ENCODE results near the gene GABPB1. TPM values are rescaled to one million over a fixed set of nuclear protein-coding genes. Genes with fewer than 3 reads are reported as not detected.

The GABPB1 gene
- total RNA-seq, 1 experiment from 2014 or later, result 32.5 TPM

GRCh38 chr15:50345298-50345697 is 9.7 kb downstream of the GABPB1 start:
- no peak for DNase-seq (ENCODE audit: low read depth)

DNA sequence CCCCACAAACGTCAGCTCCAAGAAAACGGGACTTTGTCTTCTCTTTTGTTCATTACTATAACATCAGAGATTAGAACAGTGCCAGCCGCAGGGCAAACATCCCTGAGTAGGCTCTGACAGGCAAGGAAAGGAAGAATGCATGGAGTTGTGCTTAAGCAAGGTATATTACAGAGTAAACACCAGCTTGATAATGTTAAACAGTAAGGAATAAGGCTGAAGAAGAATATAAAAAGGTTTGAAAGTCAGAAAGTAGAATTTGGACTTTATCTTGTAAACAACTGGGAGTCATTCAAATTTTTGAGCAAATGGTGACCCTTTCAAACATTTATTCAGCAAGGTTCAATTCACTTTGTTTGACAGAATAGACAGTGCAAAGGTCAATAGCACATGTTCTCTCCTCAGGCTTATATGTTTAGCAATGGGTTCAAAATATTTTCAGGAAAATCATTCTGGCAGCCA is 11.0 kb downstream of the GABPB1 start:
- DNase-seq (ENCODE audit: low read depth), result no peak

- DNase-seq (ENCODE audit: low read depth), result no peak
These were observed 13.3 kb downstream of the GABPB1 start for GRCh38 chr15:50341616-50342136.

- DNase-seq (ENCODE audit: low read depth), result no peak
These were observed 14.6 kb downstream of the GABPB1 start for GRCh38 chr15:50340416-50340815.

- no peak for DNase-seq (ENCODE audit: low read depth)
These were observed 15.3 kb downstream of the GABPB1 start for GRCh38 chr15:50339717-50340116.

DNA sequence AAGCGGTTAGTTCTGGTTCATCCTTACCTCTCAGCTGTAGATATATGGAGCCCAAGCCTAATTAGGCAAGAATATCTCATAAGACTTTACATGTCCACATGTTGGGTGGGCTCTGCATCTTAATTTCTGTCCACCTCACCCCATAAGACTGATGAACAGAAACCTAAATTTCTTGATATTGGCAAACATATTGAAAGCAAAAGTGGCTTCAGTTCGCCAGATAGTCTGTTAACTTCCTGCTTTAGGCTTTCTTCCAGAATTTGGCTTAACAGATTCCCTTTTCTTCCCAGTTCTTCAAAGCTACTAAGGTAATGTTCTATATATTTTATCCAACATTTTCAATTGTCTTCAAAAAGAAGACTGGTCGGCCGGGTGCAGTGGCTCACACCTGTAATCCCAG is 19.7 kb downstream of the GABPB1 start:
- no peak for DNase-seq (ENCODE audit: low read depth)

DNA sequence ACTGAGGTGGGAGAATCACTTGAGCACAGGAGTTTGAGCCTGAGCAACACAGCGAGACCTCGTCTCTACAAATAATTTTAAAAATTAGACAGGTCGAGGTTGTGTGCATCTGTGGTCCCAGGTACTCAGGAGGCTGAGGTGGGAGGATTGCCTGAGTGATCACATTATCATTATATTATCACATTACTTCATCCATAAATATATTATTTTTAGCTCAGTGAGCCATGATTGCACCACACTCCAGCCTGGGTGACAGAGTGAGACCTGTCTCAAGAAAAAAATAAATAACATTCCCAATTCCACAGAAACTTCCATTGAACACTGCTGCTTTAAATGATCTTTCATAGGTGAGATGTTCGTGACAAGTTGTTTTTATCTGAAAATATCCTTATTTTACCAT is 21.8 kb downstream of the GABPB1 start:
- DNase-seq (ENCODE audit: low read depth), result no peak

- DNase-seq (ENCODE audit: low read depth), result peak; percentile 26
These were observed 24.1 kb downstream of the GABPB1 start for GRCh38 chr15:50330921-50331320.

- DNase-seq (ENCODE audit: low read depth), result no peak
These were observed 26.9 kb downstream of the GABPB1 start for GRCh38 chr15:50328116-50328515.

- no peak for DNase-seq (ENCODE audit: low read depth)
These were observed 33.3 kb downstream of the GABPB1 start for GRCh38 chr15:50321680-50322210.

GRCh38 chr15:50320504-50320903 is 34.5 kb downstream of the GABPB1 start:
- DNase-seq (ENCODE audit: low read depth), result no peak

GRCh38 chr15:50318697-50319096 is 36.3 kb downstream of the GABPB1 start:
- DNase-seq (ENCODE audit: low read depth), result no peak

DNA sequence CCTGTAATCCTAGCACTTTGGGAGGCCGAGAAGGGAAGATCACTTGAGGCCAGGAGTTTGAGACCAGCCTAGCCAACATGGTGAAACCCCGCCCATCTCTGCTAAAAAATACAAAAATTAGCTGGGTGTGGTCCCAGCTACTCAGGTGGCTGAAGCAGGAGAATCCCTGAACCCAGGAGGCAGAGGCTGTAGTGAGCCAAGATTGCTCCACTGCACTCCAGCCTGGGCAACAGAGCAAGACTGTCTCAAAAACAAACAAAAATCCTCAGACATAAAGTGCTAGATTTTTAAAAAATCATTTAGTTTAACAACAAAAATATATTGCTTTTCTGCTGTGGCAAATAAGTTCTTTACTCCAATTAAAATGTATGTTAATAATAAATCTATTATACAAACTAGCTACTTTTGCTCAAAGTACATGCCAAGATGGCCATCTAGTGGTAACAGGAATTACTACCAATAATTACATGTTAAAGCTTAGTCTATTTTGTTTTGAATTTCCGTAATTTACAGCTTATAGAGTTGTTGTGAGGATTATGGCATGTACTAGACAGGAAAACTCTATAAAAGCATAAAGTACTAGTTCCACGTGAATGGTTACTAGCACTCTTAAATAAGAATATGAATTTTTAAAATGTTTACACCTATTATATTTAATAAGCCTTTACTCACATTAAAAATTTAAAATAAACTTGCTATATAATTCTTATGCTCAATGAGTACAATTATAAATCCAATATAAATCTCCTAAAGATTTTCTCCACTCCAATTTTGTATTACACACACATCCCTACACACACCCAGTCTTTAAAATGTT is 39.0 kb downstream of the GABPB1 start:
- DNase-seq (ENCODE audit: low read depth), result peak; percentile 43

DNA sequence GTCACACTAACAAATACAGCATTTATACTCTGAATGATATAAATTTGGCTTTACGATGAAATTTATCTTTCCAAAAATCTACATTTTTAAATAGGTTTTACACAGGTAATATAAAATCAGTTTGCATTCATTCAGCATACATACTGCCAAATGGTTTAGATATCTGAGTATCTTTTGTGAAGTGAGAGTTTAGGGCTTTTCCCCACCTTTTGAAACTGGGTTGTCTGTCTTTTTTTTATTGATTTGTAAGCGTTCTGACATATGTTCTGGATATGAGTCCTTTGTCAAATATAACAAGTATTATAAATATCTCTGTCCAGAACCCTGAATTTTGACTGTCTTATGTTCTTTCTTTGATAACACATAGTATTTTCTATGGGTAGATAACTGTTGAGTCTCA is 42.4 kb downstream of the GABPB1 start:
- DNase-seq (ENCODE audit: low read depth), result no peak

DNA sequence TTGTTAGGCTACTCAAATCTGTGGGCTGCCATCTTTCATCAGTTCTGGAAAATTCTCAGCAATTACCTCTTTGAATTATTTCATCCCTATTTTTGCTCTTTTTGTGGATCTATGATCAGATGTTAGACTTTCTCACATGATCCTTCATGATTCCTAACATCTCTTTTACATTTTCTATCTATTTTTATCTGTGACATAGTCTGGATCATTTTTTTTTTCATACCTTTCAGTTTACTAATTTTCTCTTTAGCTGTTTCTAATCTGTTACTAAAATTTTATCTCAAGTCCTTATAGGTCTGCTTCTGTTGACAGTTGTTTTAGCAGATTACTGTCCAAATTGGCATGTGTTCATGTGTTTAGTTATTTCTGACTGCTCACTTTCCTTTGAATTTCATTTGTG is 47.2 kb downstream of the GABPB1 start:
- no peak for DNase-seq (ENCODE audit: low read depth)

- DNase-seq (ENCODE audit: low read depth), result no peak
These were observed 50.2 kb downstream of the GABPB1 start for GRCh38 chr15:50304836-50305235.

DNA sequence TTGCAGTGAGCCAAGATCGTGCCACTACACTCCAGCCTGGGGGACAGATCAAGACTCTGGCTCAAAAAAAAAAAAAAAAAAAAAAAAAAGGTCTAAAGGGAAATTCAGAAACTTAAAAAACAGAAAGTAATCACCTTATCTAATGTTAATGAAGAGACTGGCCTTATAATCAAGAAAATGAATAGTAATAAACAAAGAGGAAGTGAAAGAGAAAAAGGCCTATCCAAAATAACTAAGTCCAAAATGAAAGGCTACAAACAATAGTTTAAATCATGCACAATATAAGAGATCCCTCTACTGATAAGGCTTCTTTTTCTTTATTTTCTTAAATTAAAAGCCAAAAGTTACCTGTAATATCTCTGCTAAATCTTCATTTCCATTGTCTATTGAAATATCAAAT is 52.4 kb downstream of the GABPB1 start:
- no peak for DNase-seq (ENCODE audit: low read depth)

- no peak for DNase-seq (ENCODE audit: low read depth)
These were observed 56.7 kb downstream of the GABPB1 start for GRCh38 chr15:50298340-50298739.

DNA sequence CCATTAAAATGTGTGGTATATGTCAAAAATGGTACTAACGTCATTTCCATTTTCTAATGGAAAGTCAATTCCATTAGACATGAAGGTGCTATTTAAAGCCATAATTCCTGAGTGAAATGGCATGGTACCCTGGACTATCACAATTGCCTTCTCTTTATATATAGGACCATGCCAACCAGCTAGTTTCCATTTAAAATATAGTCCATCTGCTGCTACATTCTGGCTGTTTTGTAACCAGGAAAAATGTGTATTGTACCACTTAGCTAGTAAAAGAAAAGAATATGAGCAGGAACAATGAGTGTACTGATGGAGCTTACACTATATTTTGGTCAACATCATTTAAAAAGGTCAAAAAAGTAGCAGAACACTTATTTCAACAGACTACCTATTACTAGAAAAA is 59.0 kb downstream of the GABPB1 start:
- DNase-seq (ENCODE audit: low read depth), result no peak

DNA sequence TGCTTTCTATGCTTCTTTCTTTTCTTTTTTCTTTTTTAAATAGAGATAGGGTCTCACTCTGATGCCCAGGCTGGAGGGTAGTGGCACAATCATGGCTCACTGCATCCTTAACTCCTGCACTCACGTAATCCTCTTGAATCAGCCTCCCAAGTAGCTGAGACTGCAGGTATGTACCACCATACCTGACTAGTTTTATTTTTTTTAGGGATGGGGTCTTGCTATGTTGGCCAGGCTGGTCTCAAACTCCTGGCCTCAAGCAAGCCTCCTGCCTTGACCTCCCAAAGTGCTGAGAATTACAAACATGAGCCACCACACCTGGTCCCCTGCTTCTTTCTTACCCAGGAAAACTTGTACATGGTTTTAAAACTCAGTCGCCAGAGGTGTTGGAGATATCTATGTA is 65.2 kb downstream of the GABPB1 start:
- DNase-seq (ENCODE audit: low read depth), result no peak

GRCh38 chr15:50287324-50288116 is 67.5 kb downstream of the GABPB1 start:
- DNase-seq (ENCODE audit: low read depth), result no peak

DNA sequence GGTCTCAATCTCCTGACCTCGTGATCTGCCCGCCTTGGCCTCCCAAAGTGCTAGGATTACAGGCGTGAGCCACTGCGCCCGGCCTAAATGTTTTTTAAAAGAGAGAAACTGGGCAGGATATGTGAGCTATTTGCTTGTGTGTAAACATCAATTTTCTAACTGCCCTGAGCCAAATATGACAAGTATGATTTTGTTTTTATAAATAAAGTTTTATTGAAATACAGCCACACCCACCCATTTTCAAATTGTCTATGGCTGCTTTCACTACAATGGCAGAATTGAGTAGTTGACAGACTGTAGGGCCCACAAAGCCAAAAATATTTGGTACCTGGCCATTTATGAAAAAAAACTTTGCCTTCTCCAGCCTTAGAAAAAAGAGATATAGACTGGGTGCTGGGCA is 73.6 kb downstream of the GABPB1 start:
- DNase-seq (ENCODE audit: low read depth), result no peak
